NCI-H446 (cell line): ENCODE data around the gene DOCK11.

ENCODE experiments used
- DNase-seq, 2 experiments: peaks; one replicate each; lab custom pipeline; 2025; lab: John Stamatoyannopoulos, UW

Gene DOCK11

GRCh38 chrX:118630848-118631247, 135.2 kb downstream of the DOCK11 start:
- DNase-seq: no peak

GRCh38 chrX:118631586-118631985, 136.0 kb downstream of the DOCK11 start:
- no peak for DNase-seq

- no peak for DNase-seq
These were observed 137.2 kb downstream of the DOCK11 start for GRCh38 chrX:118632862-118633261.

GRCh38 chrX:118633530-118633929, 137.9 kb downstream of the DOCK11 start:
- no peak for DNase-seq

GRCh38 chrX:118634336-118634735, 138.7 kb downstream of the DOCK11 start:
- DNase-seq: no peak

GRCh38 chrX:118637997-118638396, 142.4 kb downstream of the DOCK11 start:
- no peak for DNase-seq

- DNase-seq: no peak
These were observed 148.8 kb downstream of the DOCK11 start for GRCh38 chrX:118644378-118644777.

- DNase-seq: no peak
These were observed 157.1 kb downstream of the DOCK11 start for GRCh38 chrX:118652717-118653116.

GRCh38 chrX:118654331-118654730, 158.7 kb downstream of the DOCK11 start:
- no peak for DNase-seq

GRCh38 chrX:118655561-118656246, 160.1 kb downstream of the DOCK11 start:
- no peak for DNase-seq

GRCh38 chrX:118657413-118657812, 161.8 kb downstream of the DOCK11 start:
- no peak for DNase-seq

- DNase-seq: no peak
These were observed 164.5 kb downstream of the DOCK11 start for GRCh38 chrX:118660085-118660484.

- no peak for DNase-seq
These were observed 169.6 kb downstream of the DOCK11 start for GRCh38 chrX:118665204-118665603.

GRCh38 chrX:118666521-118666920, 170.9 kb downstream of the DOCK11 start:
- DNase-seq: no peak

GRCh38 chrX:118669435-118669834, 173.8 kb downstream of the DOCK11 start:
- no peak for DNase-seq

- no peak for DNase-seq
These were observed 179.8 kb downstream of the DOCK11 start for GRCh38 chrX:118675326-118675965.

GRCh38 chrX:118675966-118676349, 180.3 kb downstream of the DOCK11 start:
- DNase-seq: no peak

- no peak for DNase-seq
These were observed 181.7 kb downstream of the DOCK11 start for GRCh38 chrX:118677318-118677717.

- no peak for DNase-seq
These were observed 183.7 kb downstream of the DOCK11 start for GRCh38 chrX:118679290-118679689.

GRCh38 chrX:118682258-118683014, 186.8 kb downstream of the DOCK11 start:
- DNase-seq: no peak

- DNase-seq: no peak
These were observed 189.8 kb downstream of the DOCK11 start for GRCh38 chrX:118685393-118685792.

- DNase-seq: no peak
These were observed 193.3 kb downstream of the DOCK11 start for GRCh38 chrX:118688935-118689334.

- DNase-seq: no peak
These were observed 198.2 kb downstream of the DOCK11 start for GRCh38 chrX:118693843-118694242.
